ENCODE data around the gene ASXL3.
A peak's percentile ranks its signal among the peaks of the same experiment; 100 is the strongest.

ASXL3 gene
- 0 to 0.33 (median 0.03) reads per million in 18 experiments for total RNA-seq

DNA sequence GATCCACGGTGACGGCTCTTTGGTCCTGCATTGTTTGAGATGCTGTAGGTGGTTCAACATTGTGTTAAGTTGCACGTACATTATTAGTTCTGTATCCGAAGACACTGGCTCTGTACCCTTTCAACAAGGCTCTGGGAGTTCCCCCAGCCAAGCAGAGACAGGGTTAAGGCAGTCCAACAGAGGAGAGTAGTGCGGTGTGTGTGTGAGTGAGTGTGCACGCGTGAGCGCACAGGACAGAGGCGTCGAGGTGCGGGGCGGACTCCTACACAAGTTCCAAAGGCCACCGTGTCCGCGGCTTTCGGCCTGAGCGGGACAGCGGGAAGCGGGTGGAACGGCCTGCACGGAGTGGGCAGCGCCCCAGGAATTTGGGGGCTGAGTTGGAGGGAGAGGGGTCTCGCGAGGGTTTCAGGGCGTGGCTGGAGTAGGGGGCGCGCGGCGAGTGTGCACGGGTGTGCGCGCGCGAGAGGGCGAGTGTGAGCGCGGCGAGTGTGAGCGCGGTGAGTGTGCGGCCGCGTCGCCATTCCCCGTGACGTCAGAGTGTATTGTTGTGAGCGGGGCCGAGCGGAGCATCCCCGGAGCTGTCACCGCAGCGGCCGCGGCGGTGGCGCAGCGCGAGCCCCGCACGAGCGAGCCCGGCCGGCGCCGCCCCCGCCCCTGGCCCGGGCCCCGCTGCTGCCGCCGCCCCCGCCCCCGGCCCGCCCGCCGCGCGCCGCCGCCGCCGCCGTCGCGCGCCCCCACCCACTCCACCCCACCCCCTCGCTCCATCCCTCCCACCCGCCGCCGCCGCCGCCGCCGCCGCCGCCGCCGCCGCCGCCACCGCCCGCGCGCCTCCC is at the start of gene ASXL3:
ASXL3 (plus strand) TSS at position 535 of the 833 bp plus-strand sequence. CDS start 413 bp downstream, outside the sequence.
- DNase-seq: no peak

GRCh38 chr18:33532978-33533377 is 45.0 kb upstream of the ASXL3 start:
- DNase-seq: no peak

GRCh38 chr18:33536904-33537303 is 41.1 kb upstream of the ASXL3 start:
- DNase-seq: no peak

GRCh38 chr18:33538418-33539042 is 39.5 kb upstream of the ASXL3 start:
- DNase-seq: no peak

GRCh38 chr18:33540392-33540791 is 37.6 kb upstream of the ASXL3 start:
- DNase-seq: no peak

DNA sequence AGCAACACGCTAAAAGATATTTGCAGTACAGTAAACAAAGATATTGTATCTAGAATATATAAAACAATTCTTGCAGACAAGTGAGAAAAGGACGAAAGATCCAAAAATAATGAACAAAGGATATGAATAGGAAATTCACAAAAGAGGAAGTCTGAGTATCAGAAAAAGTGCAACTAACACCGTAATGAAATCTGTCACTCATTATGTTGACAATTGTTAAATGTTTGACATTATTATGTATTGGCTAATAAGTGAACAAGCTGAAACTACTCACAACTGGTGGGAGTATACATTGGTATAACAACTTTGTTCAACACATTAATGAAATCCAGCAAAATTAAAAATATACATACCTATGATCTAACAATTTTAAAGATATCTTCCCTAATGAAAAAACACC is 36.7 kb upstream of the ASXL3 start:
- DNase-seq: no peak

- DNase-seq: no peak
Observed at GRCh38 chr18:33556846-33557245, 21.2 kb upstream of the ASXL3 start.

GRCh38 chr18:33557706-33558105 is 20.3 kb upstream of the ASXL3 start:
- DNase-seq: no peak

- no peak for DNase-seq
Observed at GRCh38 chr18:33558529-33558928, 19.5 kb upstream of the ASXL3 start.

DNA sequence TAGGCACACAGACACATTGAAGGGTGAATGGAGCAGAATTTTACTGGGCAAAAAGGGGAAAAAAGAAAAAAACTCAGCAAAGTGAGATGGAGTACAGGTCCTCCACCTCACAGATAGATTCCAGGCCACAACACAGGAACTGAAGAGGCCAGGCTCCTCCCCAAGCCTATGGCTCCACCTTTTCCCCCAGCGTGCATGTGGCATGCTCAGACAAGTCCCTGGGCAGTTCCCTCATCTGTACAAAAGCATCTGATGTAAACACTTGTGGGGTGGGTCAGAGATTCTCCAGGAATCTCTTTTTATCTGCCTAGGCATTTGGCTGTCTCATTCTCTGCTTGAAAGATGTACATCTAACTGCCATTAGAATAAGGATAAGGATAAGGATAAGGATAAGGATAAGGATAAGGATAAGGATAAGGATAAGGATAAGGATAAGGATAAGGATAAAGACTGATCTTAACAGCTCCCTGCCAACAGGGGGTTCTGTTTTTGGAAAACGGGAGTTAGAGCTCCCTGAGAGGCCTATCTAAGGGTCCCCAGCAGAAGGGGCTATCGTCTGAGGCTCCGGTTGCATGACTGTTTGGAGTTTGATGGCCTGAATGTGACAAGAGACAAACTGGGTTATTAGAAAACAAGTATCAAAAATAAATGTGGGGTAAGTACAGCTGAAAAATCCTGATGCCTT is 17.2 kb upstream of the ASXL3 start:
- no peak for DNase-seq

- no peak for DNase-seq
Observed at GRCh38 chr18:33562741-33563140, 15.3 kb upstream of the ASXL3 start.

GRCh38 chr18:33567705-33568104 is 10.3 kb upstream of the ASXL3 start:
- DNase-seq: no peak

DNA sequence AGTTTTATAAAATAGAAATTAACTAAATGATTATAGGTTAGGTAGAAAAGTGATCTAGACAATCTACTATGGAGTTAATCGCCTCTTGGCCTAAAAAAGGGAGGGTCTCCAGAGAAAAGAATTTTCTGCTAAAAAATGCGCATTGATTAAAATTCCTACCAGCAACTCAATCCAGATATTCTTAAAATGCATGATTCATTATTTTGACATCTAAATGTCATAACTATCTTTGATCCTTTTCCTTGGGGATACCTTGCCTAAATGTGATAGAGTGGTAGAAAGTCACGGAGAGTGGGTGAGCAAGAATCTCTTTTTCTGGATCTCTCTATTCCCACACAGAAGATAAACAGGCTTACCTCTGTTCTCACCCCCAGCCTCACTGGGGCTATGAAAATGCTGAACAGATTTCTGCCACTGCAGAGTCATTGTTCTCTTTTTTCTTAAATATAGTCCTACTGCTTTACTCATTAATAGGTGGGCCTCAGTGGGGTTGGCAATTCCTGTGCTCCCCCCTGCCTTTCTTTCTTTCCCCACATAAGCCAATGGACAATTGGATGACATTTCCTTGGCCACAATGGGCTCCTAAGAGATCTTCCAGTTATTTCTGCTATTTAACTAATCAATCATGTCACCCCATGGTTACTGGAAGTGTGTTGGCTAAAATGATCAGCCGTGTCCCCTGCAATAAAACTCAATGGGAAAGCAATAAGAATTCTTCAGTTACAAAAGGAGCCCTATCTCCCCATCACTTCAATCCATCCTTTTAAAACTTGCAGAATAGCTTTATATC is 5.8 kb upstream of the ASXL3 start:
- no peak for DNase-seq

DNA sequence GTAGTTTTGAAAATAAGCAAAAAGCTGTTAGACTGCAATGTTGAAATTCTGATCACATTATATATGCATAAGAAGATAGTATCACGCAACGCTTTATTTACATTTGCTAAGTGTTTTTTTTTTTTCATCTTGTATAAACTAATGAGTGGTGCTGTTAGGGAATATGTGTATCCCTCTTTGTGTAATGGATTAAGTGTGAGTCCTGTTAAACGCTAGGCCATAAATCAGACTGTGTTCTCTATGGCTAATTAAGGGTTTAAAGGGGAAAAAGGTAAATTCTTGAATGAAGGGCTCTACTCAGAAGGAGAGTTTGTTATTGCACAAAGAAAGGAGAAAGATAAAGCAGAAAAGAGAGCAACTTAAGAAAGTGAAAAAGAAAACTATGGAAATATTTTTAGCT is 4.8 kb upstream of the ASXL3 start:
- no peak for DNase-seq

- DNase-seq: no peak
Observed at GRCh38 chr18:33575451-33575850, 2.6 kb upstream of the ASXL3 start.

GRCh38 chr18:33576999-33577646 is 896 bp upstream of the ASXL3 start:
- DNase-seq: peak in 1 of 2 donors; percentile 26

DNA sequence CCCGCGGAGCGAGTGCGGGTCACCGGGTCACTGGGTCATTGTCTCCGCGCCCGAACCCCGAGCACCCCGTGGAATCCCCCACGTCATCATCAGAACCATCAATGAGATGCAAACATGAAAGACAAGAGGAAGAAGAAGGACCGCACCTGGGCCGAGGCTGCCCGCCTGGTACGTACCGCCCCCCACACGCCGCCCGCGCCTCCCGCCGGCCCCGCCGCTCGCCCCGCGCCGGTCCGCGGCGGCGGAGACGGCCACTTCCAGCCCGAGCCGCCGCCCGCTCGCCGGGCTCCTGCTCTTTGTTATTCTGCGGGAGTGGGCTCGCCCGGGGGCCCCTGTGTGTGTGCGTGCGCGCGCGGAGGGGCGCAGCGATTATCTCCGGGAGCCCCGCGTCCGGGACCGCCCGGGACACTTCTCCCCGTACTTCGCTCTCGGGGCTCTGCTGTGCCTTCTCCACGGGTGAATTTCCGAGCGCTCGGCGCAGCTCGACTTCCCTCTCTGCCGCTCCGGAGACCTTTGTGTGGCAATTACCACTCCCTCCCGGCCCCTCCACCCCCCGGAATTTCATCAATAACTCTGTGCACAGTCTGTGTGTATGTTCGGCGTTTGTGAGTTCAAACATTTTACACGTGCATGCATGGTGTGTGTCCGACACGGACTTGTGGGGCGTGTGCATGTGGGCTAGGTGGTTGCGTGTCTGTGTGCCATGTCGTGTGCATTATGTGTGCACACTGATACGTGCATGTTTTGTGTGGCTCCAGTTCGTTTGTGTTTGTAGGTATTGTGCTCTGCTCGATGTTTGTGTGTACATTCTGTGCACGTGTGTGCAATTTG is 714 bp downstream of the ASXL3 start:
- DNase-seq: no peak

- no peak for DNase-seq
Observed at GRCh38 chr18:33579349-33580215, 1.6 kb downstream of the ASXL3 start.

GRCh38 chr18:33580546-33580945 is 2.5 kb downstream of the ASXL3 start:
- no peak for DNase-seq

- no peak for DNase-seq
Observed at GRCh38 chr18:33581856-33582255, 3.8 kb downstream of the ASXL3 start.

All from inflammatory macrophage (primary cell).